K562 (cell line): ENCODE results near the gene RPL10A. TPM values are rescaled to one million over a fixed set of nuclear protein-coding genes. Genes with fewer than 3 reads are reported as not detected.
A peak's percentile ranks its signal among the peaks of the same experiment; 100 is the strongest.

Source experiments
- ARID4B ChIP-seq: sonication (generic); formaldehyde crosslinking; IDR thresholded peaks from 2 replicates; pipeline ENCODE4 v1.8.0; 2022; ENCODE audit warnings: mild to moderate bottlenecking, missing genetic modification reagents
- CBX3 ChIP-seq, 2 experiments: IDR thresholded peaks; 1 replicate in 1 of 2; 2 replicates in 1 of 2; pipeline ENCODE4 v1.6.1; 2012; ENCODE audit warnings: inconsistent platforms in 2 of 2, low read length in 2 of 2, borderline replicate concordance in 1 of 2, control low read depth in 1 of 2
- COPS2 ChIP-seq: fragments of 450-650 bp; conservative IDR thresholded peaks from 2 replicates; pipeline ENCODE4 v1.6.1; 2016; ENCODE audit warnings: mild to moderate bottlenecking, moderate library complexity
- FOXA1 ChIP-seq: fragments of 450-650 bp; IDR thresholded peaks from 2 replicates; pipeline ENCODE4 v1.6.1; 2016; ENCODE audit warnings: mild to moderate bottlenecking, borderline replicate concordance
- FOXP1 ChIP-seq: sonication (generic); formaldehyde crosslinking; IDR thresholded peaks from 2 replicates; pipeline ENCODE4 v1.8.0; 2022; ENCODE audit warnings: mild to moderate bottlenecking, missing genetic modification reagents
- MAFK ChIP-seq: IDR thresholded peaks from 2 replicates; pipeline ENCODE4 v1.6.1; 2011; ENCODE audit warnings: low read length, improper control_type of control experiment
- NFIX ChIP-seq: fragments of 250-450 bp; sonication (Bioruptor Pico); IDR thresholded peaks from 2 replicates; pipeline ENCODE4 v1.4.0; 2020; ENCODE audit warnings: low read depth, mild to moderate bottlenecking, moderate library complexity
- POLR3G ChIP-seq: IDR thresholded peaks from 2 replicates; pipeline ENCODE4 v1.6.1; 2011; ENCODE audit not compliant: insufficient read length, insufficient replicate concordance; ENCODE audit errors: extremely low read depth
- PRMT5 ChIP-seq: sonication (generic); formaldehyde crosslinking; IDR thresholded peaks from 2 replicates; pipeline ENCODE4 v1.5.0; 2020; ENCODE audit warnings: missing genetic modification reagents
- SMARCA4 ChIP-seq: fragments of 450-650 bp; IDR thresholded peaks from 2 replicates; pipeline ENCODE4 v1.6.1; 2016
- TGIF2 ChIP-seq: sonication (generic); formaldehyde crosslinking; IDR thresholded peaks from 2 replicates; pipeline ENCODE4 v1.8.1; 2022; ENCODE audit warnings: mild to moderate bottlenecking, missing genetic modification reagents, moderate library complexity
- TRIM24 ChIP-seq, 2 experiments: fragments of 450-650 bp; IDR thresholded peaks; 2 replicates each; pipeline ENCODE4 v1.6.1; 2016
- UBTF ChIP-seq, 2 experiments: IDR thresholded peaks; 2 replicates each; pipeline ENCODE4 v1.6.1; 2012; ENCODE audit warnings: improper control_type of control experiment in 2 of 2, low read depth in 2 of 2, low read length in 2 of 2, borderline replicate concordance in 1 of 2
- XRCC5 ChIP-seq: fragments of 200-400 bp; formaldehyde crosslinking; IDR thresholded peaks from 2 replicates; pipeline ENCODE4 v1.6.1; 2017; ENCODE audit warnings: low read depth, mild to moderate bottlenecking, low read length
- ZNF134 ChIP-seq: fragments of 250-450 bp; sonication (Bioruptor Pico); conservative IDR thresholded peaks from 2 replicates; pipeline ENCODE4 v1.4.0; 2020
- ZNF263 ChIP-seq: sonication (generic); formaldehyde crosslinking; IDR thresholded peaks from 2 replicates; pipeline ENCODE4 v1.8.0; 2022; ENCODE audit warnings: mild to moderate bottlenecking, missing genetic modification reagents, borderline replicate concordance
- ZNF3 ChIP-seq: fragments of 250-450 bp; sonication (Bioruptor Pico); IDR thresholded peaks from 2 replicates; pipeline ENCODE4 v1.5.0; 2021; ENCODE audit warnings: mild to moderate bottlenecking, moderate library complexity
- polyA plus RNA-seq, 8 experiments: library from polyadenylated mRNA; depleted of rRNA in 4 of 8; stranded (reverse) in 5 of 8; unstranded in 3 of 8; fragments of >200 nt; fragmentation: Nextera tagmentation in 2 of 8; fragmentation: Illumina TruSeq in 1 of 8; extraction: Ambion mirVana in 2 of 8; extraction: Trizol in 1 of 8; gene quantifications; 2 replicates each; pipeline versions ENCODE4 v1.2.1 to v1.2.3, GENCODE V29; 2011 to 2014; ENCODE audit warnings: inconsistent platforms in 1 of 8, missing spikeins in 1 of 8
- total RNA-seq, 7 experiments: library from RNA; depleted of rRNA in 6 of 7; stranded (reverse); fragments of >200 nt in 6 of 7; fragmentation: Illumina TruSeq in 2 of 7; extraction: Trizol in 2 of 7; gene quantifications; 2 replicates each; pipeline versions ENCODE4 v1.2.1 to v1.2.3, GENCODE V29; 2011 to 2021; ENCODE audit warnings: low replicate concordance in 1 of 7

Gene RPL10A
- total and polyA plus RNA-seq, 9 of the 15 experiments (the other 6 are each of a cell fraction or from before 2014, with no cell fraction given) = 1,589 to 3,237 (median 2,116) TPM

GRCh38 chr6:35469751-35470662, 1.8 kb downstream of the RPL10A start (continued):
- TF ChIP-seq ARID4B (CRISPR knock-in tag) (peak; percentile 77; the same call in 1 of the 2 replicates), ZNF134 (CRISPR knock-in tag) (no peak), SMARCA4 (no peak), ZNF3 (CRISPR knock-in tag) (no peak), MAFK (0 out of 2 replicates have a peak, but pooled peaks have one; percentile 13), FOXA1 (no peak), TRIM24 (IDR thresholded peaks at IDR 0.05) (no peak), NFIX (CRISPR knock-in tag) (peak; percentile 15; the same call in 1 of the 2 replicates), TGIF2 (CRISPR knock-in tag) (no peak), PRMT5 (CRISPR knock-in tag) (0 out of 2 replicates have a peak, but pooled peaks have one; percentile 43), ZNF263 (peak; percentile 62; the same call in 1 of the 2 replicates), CBX3 (IDR thresholded peaks at IDR 0.05; ENCODE audit: borderline replicate concordance in 1 of 2, low read length in 2 of 2) (no peak), POLR3G (no peak), XRCC5 (0 out of 2 replicates have a peak, but pooled peaks have one; percentile 15), UBTF (IDR thresholded peaks at IDR 0.05; ENCODE audit: borderline replicate concordance in 1 of 2, low read depth in 2 of 2, low read length in 2 of 2) (no peak), COPS2 (no peak), FOXP1 (CRISPR knock-in tag) (peak; percentile 48; the same call in 1 of the 2 replicates)
